Astrocyte (in vitro differentiated cells and primary cell): Measurements from ENCODE around the gene MBNL1.

Source experiments
- EZH2 ChIP-seq: IDR thresholded peaks from 2 replicates; pipeline ENCODE4 v1.6.1; 2012; ENCODE audit warnings: mild to moderate bottlenecking, low read length, inconsistent platforms; ENCODE audit not compliant: insufficient read depth
- TF ChIP-seq, protein P1 (sequence below): IDR thresholded peaks from 2 replicates; pipeline ENCODE4 v1.5.1; 2011; ENCODE audit warnings: low read depth, mild to moderate bottlenecking, inconsistent platforms, low read length, moderate library complexity; ENCODE audit not compliant: insufficient read depth

DNA sequence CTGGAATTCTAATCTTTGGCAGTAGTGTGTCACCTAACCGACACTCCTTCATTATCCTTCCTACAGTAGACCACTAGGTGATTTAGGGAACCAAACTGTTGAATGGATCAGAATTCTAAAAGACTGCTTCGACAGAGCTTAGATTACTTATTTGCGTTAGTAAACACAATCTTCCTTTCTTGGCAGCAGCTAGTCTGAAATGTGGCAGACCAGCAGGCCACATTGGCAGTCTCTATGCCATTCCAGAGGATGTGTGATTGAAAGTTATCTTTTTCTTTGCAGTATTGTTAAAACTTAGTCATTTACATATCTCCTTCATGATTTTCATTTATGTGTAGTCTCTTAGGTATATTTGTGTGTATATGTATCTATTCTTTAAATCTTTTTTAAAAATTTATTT is 23.6 kb downstream of the MBNL1 start:
- TF ChIP-seq EZH2, result no peak
- TF ChIP-seq, protein P1, sequence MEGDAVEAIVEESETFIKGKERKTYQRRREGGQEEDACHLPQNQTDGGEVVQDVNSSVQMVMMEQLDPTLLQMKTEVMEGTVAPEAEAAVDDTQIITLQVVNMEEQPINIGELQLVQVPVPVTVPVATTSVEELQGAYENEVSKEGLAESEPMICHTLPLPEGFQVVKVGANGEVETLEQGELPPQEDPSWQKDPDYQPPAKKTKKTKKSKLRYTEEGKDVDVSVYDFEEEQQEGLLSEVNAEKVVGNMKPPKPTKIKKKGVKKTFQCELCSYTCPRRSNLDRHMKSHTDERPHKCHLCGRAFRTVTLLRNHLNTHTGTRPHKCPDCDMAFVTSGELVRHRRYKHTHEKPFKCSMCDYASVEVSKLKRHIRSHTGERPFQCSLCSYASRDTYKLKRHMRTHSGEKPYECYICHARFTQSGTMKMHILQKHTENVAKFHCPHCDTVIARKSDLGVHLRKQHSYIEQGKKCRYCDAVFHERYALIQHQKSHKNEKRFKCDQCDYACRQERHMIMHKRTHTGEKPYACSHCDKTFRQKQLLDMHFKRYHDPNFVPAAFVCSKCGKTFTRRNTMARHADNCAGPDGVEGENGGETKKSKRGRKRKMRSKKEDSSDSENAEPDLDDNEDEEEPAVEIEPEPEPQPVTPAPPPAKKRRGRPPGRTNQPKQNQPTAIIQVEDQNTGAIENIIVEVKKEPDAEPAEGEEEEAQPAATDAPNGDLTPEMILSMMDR, result no peak
